ENCODE measurements around the gene PPIF.

The PPIF gene

DNA sequence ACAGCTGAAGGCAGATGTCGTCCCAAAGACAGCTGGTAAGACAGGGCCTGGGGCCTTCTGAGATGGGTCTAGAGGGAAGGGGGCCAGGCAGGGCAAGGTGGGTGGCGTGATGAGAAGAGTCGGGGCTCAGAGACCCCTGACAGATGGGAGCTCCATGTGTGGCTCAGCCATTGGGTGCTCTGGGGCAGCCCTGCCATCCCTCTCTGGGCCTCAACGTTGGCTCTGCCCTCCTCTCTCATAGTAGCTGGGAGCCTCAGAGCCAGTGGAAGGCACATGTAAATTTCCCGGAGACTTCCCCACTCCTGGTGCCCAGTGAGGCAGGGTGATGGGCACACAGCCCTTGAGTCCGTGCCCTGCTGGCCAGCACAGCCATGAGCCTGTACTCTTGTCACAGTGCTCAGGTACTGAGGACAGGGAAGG, 1.8 kb downstream of the PPIF start:
- no peak for DNase-seq (ENCODE audit: low spot score)

DNA sequence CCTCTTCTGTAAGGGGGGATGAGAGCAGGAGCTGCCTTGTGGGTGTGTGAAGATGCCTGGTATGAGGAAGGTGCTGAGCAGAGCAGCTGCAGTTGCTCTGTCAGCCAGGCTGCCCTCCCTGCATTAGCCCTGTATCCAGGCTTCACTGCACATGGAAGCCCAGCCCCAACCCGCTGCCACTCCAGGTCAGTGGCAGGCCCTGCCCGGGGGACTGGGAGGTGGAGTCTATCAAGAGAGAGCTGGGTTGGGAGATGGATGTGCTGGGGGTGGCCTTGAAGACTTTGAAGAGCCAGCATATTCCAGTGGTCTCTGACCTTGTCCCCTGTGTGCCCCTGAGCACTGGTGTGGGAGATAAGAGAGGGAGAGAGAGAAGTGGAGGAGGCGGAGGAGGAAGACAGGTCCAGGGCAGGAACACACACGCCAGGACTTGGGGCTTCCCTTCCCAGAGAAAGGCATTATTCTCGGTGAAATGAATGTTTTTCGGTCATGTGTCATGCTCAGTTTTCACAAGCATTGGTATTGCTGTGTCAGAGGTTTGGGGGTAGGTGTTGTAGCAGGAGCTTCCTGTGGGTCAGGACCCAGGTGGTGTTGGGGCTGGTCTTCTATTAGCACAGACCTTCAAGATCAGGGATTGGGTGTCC, 2.6 kb downstream of the PPIF start:
- peak; percentile 83 for DNase-seq (ENCODE audit: low spot score)

DNA sequence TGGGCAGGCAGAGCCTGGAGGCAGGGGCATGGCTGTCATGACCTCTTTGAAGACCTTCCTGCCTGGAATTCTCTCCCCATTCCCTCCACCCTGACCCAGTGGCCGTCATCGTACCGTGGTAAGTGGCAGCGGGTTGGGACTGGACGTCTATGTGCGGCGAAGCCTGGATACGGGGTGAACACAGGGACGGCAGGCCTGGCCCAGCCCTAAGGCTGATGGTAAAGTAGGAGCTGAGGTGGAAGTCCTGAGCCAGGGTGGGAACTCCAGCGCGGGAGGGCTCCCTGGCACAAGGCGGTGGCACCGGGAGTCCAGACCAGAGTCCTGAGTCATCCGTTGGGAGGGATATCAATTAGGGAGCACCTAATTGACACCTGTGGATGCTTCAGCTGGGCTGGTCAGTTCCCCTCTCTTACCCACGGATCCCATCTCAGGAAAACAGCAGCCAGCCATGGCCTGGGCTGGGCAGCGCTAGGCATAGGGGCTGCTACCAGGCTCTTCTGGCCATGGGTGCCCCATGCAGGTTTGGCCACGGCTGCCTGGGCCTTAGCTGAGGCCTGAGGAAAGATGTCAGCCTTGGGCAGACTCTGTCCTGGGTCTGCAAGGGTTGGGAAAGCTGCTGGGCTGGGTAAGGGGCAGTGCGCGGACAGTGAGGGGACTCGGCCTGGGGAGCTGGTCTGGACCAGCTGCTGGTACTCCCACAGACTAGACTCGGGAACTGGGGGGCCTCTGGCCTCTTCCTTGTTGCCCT, 3.3 kb downstream of the PPIF start:
- DNase-seq (ENCODE audit: low spot score), result no peak

DNA sequence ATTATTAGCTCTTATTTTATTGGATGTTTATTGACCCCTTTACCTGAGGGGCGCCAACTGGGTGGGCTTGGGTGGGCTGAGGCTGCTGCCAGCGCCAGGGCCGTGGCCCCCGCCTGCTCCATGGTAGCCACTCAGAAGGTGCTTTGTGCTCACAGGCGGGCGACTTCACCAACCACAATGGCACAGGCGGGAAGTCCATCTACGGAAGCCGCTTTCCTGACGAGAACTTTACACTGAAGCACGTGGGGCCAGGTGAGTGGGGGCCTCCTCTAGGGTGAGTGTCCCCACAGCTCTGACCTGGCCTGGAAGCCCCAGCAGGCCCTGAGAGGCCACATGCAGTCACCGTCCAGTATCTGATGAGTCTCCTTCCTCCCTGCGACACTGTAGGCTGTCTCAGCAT, 4.1 kb downstream of the PPIF start:
- no peak for DNase-seq (ENCODE audit: low spot score)

DNA sequence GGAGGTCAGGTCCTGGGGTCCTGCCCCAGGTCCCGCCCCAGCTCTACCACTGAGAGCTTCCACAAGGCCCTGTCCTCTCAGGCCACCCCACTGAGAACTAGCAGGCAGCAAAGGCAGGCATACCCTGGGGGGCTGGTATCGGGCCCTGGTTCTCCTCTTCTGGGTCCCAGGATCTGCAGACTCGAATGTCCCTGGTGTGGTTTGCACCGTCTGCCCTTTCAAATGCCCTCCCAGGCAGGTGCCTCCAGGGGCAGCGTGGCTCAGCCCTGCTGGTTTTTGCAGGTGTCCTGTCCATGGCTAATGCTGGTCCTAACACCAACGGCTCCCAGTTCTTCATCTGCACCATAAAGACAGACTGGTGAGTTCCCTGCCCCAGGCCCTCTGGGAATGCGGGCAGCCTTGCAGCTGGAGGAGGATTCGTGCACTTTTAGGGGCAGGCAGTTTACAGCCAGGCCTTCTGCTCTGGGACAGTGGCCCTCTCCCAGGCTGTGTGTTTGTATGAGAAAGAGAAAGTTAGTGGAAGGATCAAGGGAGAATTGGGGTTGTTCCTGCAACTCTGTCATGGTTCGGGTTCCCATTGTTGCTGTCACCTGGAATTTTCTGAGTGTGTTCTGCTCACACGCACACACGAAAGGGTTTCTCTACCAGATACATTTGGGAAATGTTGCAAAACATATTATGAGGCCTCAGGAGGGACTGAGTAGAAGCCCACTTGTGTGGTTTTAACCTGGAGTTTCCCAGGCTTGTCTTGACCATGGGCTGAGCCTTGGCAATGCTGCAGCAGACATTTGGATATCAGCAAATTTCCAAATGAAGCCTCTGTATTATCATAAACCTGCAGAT, 5.0 kb downstream of the PPIF start:
- no peak for DNase-seq (ENCODE audit: low spot score)

DNA sequence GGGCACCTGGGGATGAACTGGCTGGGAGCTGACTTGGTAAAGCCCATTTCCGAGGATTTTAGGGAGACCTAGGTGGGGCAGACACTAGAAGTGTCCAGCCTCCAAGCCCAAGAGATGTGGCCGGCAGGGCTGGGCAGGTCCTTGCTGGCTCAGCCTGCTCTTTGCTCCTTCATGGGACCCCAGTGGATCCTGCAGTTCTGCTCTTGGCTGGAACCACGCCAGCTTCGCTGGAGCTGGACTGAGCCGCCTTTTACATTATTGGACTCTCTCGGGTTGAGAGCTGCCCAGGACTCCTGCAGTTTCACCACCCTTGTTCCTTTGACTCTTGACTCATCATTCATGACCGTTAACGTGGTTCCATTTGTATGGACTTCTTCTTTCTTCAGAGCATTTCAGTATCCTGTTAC, 5.7 kb downstream of the PPIF start:
- no peak for DNase-seq (ENCODE audit: low spot score)

DNA sequence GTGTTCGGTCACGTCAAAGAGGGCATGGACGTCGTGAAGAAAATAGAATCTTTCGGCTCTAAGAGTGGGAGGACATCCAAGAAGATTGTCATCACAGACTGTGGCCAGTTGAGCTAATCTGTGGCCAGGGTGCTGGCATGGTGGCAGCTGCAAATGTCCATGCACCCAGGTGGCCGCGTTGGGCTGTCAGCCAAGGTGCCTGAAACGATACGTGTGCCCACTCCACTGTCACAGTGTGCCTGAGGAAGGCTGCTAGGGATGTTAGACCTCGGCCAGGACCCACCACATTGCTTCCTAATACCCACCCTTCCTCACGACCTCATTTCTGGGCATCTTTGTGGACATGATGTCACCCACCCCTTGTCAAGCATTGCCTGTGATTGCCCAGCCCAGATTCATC, 6.5 kb downstream of the PPIF start:
- no peak for DNase-seq (ENCODE audit: low spot score)

DNA sequence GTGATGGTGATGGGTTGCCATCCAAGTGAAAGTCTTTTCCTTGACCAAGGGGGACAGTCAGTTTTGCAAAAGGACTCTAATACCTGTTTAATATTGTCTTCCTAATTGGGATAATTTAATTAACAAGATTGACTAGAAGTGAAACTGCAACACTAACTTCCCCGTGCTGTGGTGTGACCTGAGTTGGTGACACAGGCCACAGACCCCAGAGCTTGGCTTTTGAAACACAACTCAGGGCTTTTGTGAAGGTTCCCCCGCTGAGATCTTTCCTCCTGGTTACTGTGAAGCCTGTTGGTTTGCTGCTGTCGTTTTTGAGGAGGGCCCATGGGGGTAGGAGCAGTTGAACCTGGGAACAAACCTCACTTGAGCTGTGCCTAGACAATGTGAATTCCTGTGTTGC, 6.9 kb downstream of the PPIF start:
- DNase-seq (ENCODE audit: low spot score), result no peak

DNA sequence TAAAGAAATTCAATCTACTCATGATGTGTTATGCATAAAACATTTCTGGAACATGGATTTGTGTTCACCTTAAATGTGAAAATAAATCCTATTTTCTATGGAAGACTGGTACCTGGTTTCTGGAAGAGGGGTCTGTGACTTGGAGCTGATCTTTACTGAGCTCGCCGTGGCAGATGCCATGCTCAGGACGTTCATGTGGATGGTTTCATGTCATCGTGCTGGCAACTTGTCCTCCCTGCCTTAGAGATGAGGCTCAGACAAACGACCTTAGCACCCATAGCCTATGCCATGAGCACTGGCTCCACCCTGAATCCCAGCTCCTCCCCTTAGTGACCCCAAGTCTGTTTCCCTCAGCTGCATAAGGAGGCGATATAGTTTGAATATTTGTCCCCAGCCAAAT, 7.3 kb downstream of the PPIF start:
- DNase-seq (ENCODE audit: low spot score), result no peak

DNA sequence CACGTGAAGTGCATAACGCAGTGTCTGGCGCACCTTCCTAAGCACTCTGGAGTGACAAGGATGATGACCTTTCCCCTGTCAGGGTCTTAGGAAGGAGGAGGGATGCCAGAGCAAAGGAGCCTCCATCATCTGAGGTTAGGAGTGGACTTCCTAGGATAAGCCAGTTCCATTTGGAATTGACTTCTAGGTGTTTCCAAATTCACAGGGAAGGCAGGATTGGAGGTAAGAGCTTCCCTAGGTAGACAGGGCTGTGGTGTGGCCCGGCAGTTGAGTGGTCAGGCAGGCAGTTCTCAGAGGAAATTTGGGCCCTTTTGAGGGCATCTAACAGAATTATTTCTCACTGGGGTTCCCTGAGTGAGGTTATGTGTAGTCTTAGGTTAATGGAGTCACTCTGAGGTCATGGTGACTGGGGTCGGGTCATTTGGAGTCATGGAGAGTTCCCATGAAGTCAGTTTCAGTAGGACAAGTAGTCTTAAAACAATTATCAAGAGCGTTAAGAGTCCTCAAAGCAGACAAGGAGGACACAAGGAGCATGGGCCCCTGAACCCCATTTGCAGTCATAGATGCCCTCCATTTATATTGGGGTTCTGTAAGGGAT, 8.2 kb downstream of the PPIF start:
- DNase-seq (ENCODE audit: low spot score), result no peak

DNA sequence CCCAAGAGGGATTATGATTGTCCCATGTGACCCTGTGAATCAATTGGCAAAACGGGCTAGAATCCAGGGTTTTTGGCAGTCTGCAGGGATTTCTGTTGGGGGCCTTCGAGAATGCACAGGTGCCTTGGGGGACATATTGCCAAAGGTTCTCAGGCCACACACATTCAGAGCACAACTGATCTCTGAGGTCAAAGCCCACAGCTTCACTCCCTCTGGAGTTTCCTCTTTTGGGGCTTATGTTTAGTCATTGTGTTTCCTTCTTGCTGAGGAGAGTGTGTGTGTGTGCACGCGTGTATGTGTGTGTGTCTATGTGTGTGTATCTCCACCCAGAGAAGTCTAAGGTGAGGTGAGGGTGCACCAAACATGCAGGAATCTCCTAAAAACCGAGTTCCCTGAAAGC, 8.8 kb downstream of the PPIF start:
- DNase-seq (ENCODE audit: low spot score), result no peak

DNA sequence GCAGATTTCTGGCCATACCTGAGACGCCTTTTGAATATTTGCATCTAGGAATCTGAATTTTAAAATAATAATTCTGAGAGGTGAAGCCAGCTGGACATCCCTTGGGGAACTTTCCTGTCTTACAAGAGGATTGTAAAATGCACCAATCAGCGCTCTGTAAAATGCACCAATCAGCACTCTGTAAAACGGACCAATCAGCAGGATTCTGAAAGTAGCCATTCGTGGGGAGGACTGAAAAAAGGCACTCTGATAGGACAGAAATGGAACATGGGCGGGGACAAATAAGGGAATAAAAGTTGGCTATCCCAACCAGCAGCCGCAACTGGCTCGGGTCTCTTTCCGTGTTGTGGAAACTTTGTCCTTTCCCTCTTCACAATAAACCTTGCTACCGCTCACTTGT, 9.9 kb downstream of the PPIF start:
- no peak for DNase-seq (ENCODE audit: low spot score)

DNA sequence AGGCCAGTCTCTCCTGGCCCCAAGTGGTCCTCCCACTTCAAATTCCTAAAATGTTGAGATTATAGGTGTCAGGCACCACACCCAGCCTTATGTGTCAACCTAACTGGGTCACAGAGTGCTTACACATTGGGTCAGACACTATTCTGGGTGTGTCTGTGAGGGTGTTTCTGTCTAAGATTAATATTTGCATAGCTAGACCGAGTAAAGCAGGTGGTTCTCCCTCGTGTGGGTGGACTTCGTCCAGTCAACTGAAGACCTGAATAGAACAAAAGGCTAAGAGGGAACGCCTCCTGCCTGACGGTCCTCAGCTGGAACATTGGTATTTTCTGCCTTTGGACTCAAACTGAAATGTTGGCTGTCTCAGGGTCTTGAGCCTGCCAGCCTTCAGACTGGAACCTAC, 11.5 kb downstream of the PPIF start:
- DNase-seq (ENCODE audit: low spot score), result no peak

DNA sequence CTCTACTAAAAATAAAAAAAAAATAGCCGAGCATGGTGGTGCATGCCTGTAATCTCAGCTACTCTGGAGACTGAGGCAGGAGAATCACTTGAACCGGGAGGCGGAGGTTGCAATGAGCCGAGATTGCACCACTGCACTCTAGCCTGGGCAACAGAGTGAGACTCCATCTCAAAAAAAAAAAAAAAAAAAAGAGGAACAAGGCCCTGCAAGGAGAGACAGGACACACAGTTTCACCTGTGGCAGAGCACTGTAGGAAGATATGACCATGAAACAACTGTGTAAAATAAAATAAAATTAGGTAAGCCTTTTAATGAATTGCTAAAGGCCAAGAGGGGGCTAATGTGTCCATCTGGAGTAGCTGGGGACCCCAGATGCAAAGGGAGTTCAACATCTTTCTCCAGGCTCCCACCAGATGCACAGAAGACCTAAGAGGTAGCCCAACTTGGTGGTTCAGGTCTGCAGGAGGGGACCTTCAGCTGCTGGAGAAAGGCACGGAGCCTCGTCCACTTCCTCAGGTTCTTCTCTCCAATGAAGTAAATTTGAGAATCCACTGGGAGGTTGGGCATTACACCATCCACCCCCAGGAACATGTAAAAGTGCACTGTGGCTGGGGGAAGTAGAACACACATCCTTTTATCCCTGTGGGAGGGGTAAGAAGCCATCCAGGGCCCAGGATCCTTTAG, 12.7 kb downstream of the PPIF start:
- no peak for DNase-seq (ENCODE audit: low spot score)

DNA sequence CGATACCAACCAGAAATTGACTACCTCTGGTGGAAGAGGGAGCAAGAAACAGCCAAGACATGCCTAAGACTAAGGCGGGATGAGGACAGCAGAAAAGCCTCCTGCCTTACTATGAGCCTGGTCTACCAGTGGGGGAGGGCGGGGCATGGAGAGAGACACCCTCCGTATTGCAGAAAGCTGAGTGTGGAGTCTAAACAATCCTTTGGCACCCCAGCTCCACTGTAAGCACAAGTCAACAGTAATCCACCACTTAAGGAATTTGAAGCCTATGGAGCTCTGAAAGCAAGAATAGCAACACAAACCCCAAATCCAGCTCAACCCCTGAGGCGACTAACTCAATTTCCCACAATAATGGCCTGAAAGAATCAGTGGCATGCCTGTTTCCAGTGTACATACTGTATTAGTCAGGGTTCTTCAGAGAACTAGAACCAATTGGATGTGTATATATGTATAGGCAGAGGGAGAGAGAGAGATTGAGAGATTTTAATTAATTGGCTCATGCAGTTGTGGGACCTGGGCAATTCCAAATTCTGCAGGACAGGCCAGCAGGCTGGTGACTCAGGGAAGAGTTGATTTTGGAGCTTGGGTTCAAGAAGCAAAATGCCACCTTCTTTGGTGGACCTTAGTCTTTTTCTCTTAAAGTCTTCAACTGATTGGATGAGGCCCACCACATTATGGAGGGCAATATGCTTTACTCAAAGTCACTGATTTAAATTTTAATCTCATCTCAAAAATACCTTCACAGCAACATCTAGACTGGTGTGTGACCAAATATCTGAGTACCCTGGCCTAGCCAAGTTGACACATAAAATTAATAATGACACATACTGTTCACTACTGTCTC, 13.5 kb downstream of the PPIF start:
- DNase-seq (ENCODE audit: low spot score), result no peak

DNA sequence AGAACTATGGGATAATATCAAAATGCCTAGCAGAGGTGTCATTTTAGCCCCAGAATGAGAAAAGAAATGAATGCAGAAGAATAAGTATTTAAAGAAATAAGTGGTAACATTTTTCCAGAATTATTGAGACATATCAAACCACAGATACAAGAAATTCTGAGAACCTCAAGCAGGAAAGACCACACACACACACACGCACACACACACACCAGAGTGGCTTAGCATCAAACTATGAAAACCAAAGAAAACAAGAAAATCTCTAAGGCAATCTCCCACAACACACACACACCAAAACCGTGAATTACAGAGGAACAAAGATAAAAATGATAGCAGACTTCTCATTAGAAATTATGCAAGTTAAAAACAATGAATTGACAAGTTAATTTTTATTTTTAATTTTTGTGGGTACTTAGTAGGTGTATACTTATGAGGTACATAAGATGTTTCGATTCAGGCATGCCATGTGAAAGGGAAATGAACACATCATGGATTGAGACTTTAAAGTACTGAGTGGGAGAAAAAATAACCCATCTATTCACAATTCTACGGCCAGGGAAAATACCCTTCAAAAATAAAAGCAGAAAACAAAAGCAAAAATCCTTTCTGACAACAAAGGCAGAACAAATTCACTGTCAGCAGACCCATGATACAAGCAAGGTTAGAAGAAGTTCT, 14.6 kb downstream of the PPIF start:
- DNase-seq (ENCODE audit: low spot score), result no peak

DNA sequence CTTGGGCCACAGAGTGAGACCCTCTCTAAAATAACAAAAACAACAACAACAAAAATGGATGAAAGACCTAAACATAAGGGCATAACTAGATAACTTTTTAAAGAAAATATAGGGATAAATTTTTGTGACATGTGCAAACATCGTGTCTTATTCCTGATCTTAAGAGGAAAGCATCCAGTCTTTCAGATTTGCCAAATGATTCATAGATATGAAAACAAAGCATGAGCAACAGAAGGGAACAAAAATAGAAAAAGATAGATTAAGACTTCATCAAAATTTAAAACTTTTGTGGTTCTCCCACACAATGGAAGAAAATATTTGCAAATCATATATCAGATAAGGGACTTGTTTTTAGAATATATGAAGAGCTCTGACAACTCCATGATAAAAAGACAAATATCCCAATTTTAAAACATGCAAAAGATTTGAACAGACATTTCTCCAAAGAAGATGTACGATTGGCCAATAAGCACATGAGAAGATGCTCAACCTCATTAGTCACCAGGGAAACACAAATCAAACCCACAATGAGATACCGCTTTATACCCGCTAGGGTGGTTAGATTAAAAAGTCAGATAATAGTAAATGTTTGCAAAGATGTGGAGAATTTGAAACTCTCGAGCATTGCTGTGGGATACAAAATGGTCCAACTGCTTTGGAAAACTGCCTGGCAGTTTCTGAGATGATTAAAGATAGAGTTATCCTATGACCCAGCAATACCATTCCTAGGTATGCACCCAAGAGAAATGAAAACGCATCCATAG, 20.3 kb downstream of the PPIF start:
- no peak for DNase-seq (ENCODE audit: low spot score)

DNA sequence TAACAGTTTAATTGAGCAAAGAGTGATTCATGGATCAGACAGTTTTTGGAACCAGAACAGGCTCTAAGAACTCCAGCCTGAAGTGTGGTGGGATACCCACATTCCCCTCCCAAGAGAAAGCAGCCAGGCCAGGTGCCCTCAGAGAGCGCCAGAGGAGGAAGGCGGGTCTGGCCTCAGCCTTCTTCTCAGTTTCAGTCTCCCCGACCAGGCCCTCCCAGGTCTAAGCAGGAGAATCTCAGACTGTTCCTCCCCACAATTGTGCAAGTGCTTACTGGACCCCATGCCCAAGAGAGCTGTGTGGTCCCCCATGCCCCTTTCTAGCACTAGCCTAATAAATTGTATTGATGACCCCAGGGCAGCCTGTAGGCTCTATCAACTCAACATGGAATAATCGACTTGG, 25.6 kb downstream of the PPIF start:
- DNase-seq (ENCODE audit: low spot score), result no peak

DNA sequence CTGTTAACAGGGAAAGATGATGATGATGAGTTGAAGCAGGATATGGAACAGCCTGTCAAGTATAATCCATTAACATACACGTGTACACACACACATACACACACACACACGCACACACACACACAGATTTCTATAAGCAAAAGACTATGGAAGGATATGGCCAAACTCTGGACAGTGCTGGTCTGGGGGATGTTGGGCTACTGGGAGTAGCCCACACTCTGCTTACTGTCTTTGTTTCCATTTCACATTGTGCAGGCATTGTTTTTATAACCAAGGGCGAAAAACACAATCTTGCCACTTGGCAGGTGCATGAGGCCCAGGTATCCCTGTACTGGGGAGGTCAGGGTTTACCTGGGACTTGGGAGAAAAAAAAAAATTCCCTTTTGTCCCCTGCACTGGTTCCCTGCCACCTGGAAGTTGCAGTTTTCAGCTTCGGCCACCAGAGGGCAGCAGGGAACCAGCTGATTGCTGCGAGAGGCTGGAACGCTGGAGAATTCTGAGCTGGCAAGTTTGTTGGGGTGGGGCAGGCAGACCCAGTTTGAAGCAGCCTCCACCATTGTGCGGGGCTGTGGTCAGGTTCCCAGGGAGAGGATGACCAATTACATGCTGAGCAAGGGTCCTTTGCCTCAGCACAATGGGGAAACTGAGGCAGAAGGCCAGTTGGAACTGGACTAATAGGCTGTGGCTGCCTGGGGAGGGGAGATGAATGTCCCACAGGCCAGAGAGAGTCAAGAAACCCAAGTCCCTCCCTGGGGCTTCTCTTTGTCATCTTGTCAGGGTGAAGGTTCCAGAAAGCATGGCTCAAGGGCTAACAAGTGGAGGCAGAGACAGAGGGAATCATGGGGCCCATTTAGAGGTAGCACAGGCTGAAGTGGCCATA, 27.3 kb downstream of the PPIF start:
- DNase-seq (ENCODE audit: low spot score), result peak; percentile 70

Data from kidney tubule cell (primary cell).